Measurements from ENCODE around the gene CA10.

Gene CA10

GRCh38 chr17:52138752-52139151 is 19.8 kb downstream of the CA10 start:
- Histone ChIP-seq H3K4me2 (ENCODE audit: low read length) (no peak overlapping the region), H3K27me3 (ENCODE audit: control insufficient read depth, low read length) (no peaks in the 10 kb centered on the region), H3K4me3 (ENCODE audit: low read length) (no peak overlapping the region), H3K79me2 (ENCODE audit: control insufficient read depth, low read length) (no peaks in the 10 kb centered on the region), H3K4me1 (ENCODE audit: control insufficient read depth, low read length) (no peaks in the 10 kb centered on the region), H3K27ac (ENCODE audit: low read depth, low read length) (no peak overlapping the region), H3K36me3 (ENCODE audit: control insufficient read depth, low read length) (no peaks in the 10 kb centered on the region), H3K9me2 (replicated peaks; ENCODE audit: control insufficient read depth, low read length) (no peaks in the 10 kb centered on the region), H4K20me1 (ENCODE audit: control insufficient read depth, insufficient read depth, low read depth, low read length) (no peaks in the 10 kb centered on the region), H3F3A (ENCODE audit: control insufficient read depth, insufficient read depth) (no peaks in the 10 kb centered on the region), H3K9me3 (ENCODE audit: control insufficient read depth, insufficient read depth, low read length) (no peaks in the 10 kb centered on the region)
- TF ChIP-seq CTCF (IDR thresholded peaks at IDR 0.05; ENCODE audit: low read depth, low read length, poor library complexity, severe bottlenecking), result no peak
- no peak for TF ChIP-seq EZH2phosphoT487 (IDR thresholded peaks at IDR 0.05; ENCODE audit: borderline replicate concordance, low read length)

- no peaks in the 10 kb centered on the region for H3K36me3 ChIP-seq (ENCODE audit: control insufficient read depth, low read length)
- no peaks in the 10 kb centered on the region for H3K9me2 ChIP-seq (replicated peaks; ENCODE audit: control insufficient read depth, low read length)
- H3K27me3 ChIP-seq (ENCODE audit: control insufficient read depth, low read length), result no peaks in the 10 kb centered on the region
- no peaks in the 10 kb centered on the region for H3F3A ChIP-seq (ENCODE audit: control insufficient read depth, insufficient read depth)
- H3K27ac ChIP-seq (ENCODE audit: low read depth, low read length), result no peak overlapping the region
- no peak for TF ChIP-seq CTCF (IDR thresholded peaks at IDR 0.05; ENCODE audit: low read depth, low read length, poor library complexity, severe bottlenecking)
- TF ChIP-seq EZH2phosphoT487 (IDR thresholded peaks at IDR 0.05; ENCODE audit: borderline replicate concordance, low read length), result no peak
- H4K20me1 ChIP-seq (ENCODE audit: control insufficient read depth, insufficient read depth, low read depth, low read length), result no peaks in the 10 kb centered on the region
- H3K79me2 ChIP-seq (ENCODE audit: control insufficient read depth, low read length), result no peaks in the 10 kb centered on the region
- H3K4me1 ChIP-seq (ENCODE audit: control insufficient read depth, low read length), result no peaks in the 10 kb centered on the region
- H3K4me3 ChIP-seq (ENCODE audit: low read length), result no peak overlapping the region
- no peak overlapping the region for H3K4me2 ChIP-seq (ENCODE audit: low read length)
- H3K9me3 ChIP-seq (ENCODE audit: control insufficient read depth, insufficient read depth, low read length), result no peaks in the 10 kb centered on the region
These were observed 20.2 kb downstream of the CA10 start for GRCh38 chr17:52138350-52138749.

- Histone ChIP-seq H4K20me1 (ENCODE audit: control insufficient read depth, insufficient read depth, low read depth, low read length) (no peaks in the 10 kb centered on the region), H3K4me2 (ENCODE audit: low read length) (no peak overlapping the region), H3K27ac (ENCODE audit: low read depth, low read length) (no peak overlapping the region), H3K79me2 (ENCODE audit: control insufficient read depth, low read length) (no peaks in the 10 kb centered on the region), H3K9me2 (replicated peaks; ENCODE audit: control insufficient read depth, low read length) (no peaks in the 10 kb centered on the region), H3K4me1 (ENCODE audit: control insufficient read depth, low read length) (no peaks in the 10 kb centered on the region), H3K4me3 (ENCODE audit: low read length) (no peak overlapping the region), H3K9me3 (ENCODE audit: control insufficient read depth, insufficient read depth, low read length) (no peaks in the 10 kb centered on the region), H3K36me3 (ENCODE audit: control insufficient read depth, low read length) (no peaks in the 10 kb centered on the region), H3F3A (ENCODE audit: control insufficient read depth, insufficient read depth) (no peaks in the 10 kb centered on the region), H3K27me3 (ENCODE audit: control insufficient read depth, low read length) (no peaks in the 10 kb centered on the region)
- TF ChIP-seq EZH2phosphoT487 (IDR thresholded peaks at IDR 0.05; ENCODE audit: borderline replicate concordance, low read length) (no peak), CTCF (IDR thresholded peaks at IDR 0.05; ENCODE audit: low read depth, low read length, poor library complexity, severe bottlenecking) (no peak)
These were observed 22.3 kb downstream of the CA10 start for GRCh38 chr17:52136166-52136565.

GRCh38 chr17:52134641-52135040 is 23.9 kb downstream of the CA10 start:
- H3K79me2 ChIP-seq (ENCODE audit: control insufficient read depth, low read length), result no peaks in the 10 kb centered on the region
- H3K36me3 ChIP-seq (ENCODE audit: control insufficient read depth, low read length), result no peaks in the 10 kb centered on the region
- no peak overlapping the region for H3K27ac ChIP-seq (ENCODE audit: low read depth, low read length)
- no peaks in the 10 kb centered on the region for H3K4me1 ChIP-seq (ENCODE audit: control insufficient read depth, low read length)
- no peaks in the 10 kb centered on the region for H3K27me3 ChIP-seq (ENCODE audit: control insufficient read depth, low read length)
- no peaks in the 10 kb centered on the region for H4K20me1 ChIP-seq (ENCODE audit: control insufficient read depth, insufficient read depth, low read depth, low read length)
- no peaks in the 10 kb centered on the region for H3K9me2 ChIP-seq (replicated peaks; ENCODE audit: control insufficient read depth, low read length)
- H3F3A ChIP-seq (ENCODE audit: control insufficient read depth, insufficient read depth), result no peaks in the 10 kb centered on the region
- H3K9me3 ChIP-seq (ENCODE audit: control insufficient read depth, insufficient read depth, low read length), result no peaks in the 10 kb centered on the region
- no peak overlapping the region for H3K4me3 ChIP-seq (ENCODE audit: low read length)
- TF ChIP-seq CTCF (IDR thresholded peaks at IDR 0.05; ENCODE audit: low read depth, low read length, poor library complexity, severe bottlenecking), result no peak
- no peak for TF ChIP-seq EZH2phosphoT487 (IDR thresholded peaks at IDR 0.05; ENCODE audit: borderline replicate concordance, low read length)
- no peak overlapping the region for H3K4me2 ChIP-seq (ENCODE audit: low read length)

Data from DOHH2 (cell line).